HepG2 (cell line): ENCODE data around the gene ANKRD11. TPM values are rescaled to one million over a fixed set of nuclear protein-coding genes. Genes with fewer than 3 reads are reported as not detected.

Experiments used
- HNRNPK ChIP-seq: fragments of 200-400 bp; formaldehyde crosslinking; IDR thresholded peaks from 2 replicates; pipeline ENCODE4 v1.6.1; 2018; ENCODE audit warnings: low read length, low read depth, moderate library complexity, mild to moderate bottlenecking; ENCODE audit not compliant: poor library complexity, severe bottlenecking
- MAFF ChIP-seq: IDR thresholded peaks from 2 replicates; pipeline ENCODE4 v1.6.1; 2011; ENCODE audit warnings: low read depth, low read length, improper control_type of control experiment
- NFE2 ChIP-seq: sonication (generic); formaldehyde crosslinking; IDR thresholded peaks from 2 replicates; pipeline ENCODE4 v1.4.0; 2020; ENCODE audit warnings: missing genetic modification reagents
- SCMH1 ChIP-seq: sonication (generic); formaldehyde crosslinking; IDR thresholded peaks from 2 replicates; pipeline ENCODE4 v1.9.0; 2021; ENCODE audit warnings: missing genetic modification reagents, mild to moderate bottlenecking, borderline replicate concordance
- TMF1 ChIP-seq: sonication (generic); formaldehyde crosslinking; IDR thresholded peaks from 2 replicates; pipeline ENCODE4 v1.8.1; 2022; ENCODE audit warnings: low read depth, missing genetic modification reagents
- ZFAT ChIP-seq: sonication (generic); formaldehyde crosslinking; conservative IDR thresholded peaks from 2 replicates; pipeline ENCODE4 v1.8.1; 2023; ENCODE audit warnings: missing genetic modification reagents, inconsistent platforms
- ZNF354B ChIP-seq: sonication (generic); formaldehyde crosslinking; IDR thresholded peaks from 2 replicates; pipeline ENCODE4 v1.8.0; 2022; ENCODE audit warnings: mild to moderate bottlenecking, missing genetic modification reagents
- ZNF501 ChIP-seq: sonication (generic); formaldehyde crosslinking; IDR thresholded peaks from 2 replicates; pipeline ENCODE4 v1.5.1; 2020; ENCODE audit warnings: mild to moderate bottlenecking, moderate library complexity, missing genetic modification reagents
- ZNF619 ChIP-seq: sonication (generic); formaldehyde crosslinking; IDR thresholded peaks from 2 replicates; pipeline ENCODE4 v1.4.0; 2020; ENCODE audit warnings: mild to moderate bottlenecking, missing genetic modification reagents
- ZNF790 ChIP-seq: sonication (generic); formaldehyde crosslinking; IDR thresholded peaks from 2 replicates; pipeline ENCODE4 v1.8.0; 2022; ENCODE audit warnings: missing genetic modification reagents, mild to moderate bottlenecking, borderline replicate concordance
- polyA plus RNA-seq, 8 experiments: library from polyadenylated mRNA; depleted of rRNA in 3 of 8; stranded (reverse) in 7 of 8; unstranded in 1 of 8; fragments of >200 nt; fragmentation: Illumina TruSeq in 4 of 8; extraction: Trizol in 4 of 8; gene quantifications; 2 replicates each; pipeline versions ENCODE4 v1.2.1 to v1.2.3, GENCODE V29; 2011 to 2016; ENCODE audit warnings: low read depth in 4 of 8, missing spikeins in 1 of 8, mixed read lengths in 1 of 8; ENCODE audit not compliant: insufficient read depth in 1 of 8
- total RNA-seq, 5 experiments: library from RNA; depleted of rRNA; stranded (reverse); fragments of >200 nt; fragmentation: Illumina TruSeq; extraction: Trizol; gene quantifications; 2 replicates each; pipeline ENCODE4 v1.2.3, GENCODE V29; 2016; ENCODE audit warnings: low read depth in 1 of 5
- TF ChIP-seq, protein P1 (sequence below): sonication (generic); formaldehyde crosslinking; IDR thresholded peaks from 2 replicates; pipeline ENCODE4 v1.5.1; 2020; ENCODE audit warnings: mild to moderate bottlenecking, missing genetic modification reagents, moderate library complexity
- TF ChIP-seq, protein P2 (sequence below): sonication (generic); formaldehyde crosslinking; IDR thresholded peaks from 2 replicates; pipeline ENCODE4 v1.8.0; 2022; ENCODE audit warnings: mild to moderate bottlenecking, missing genetic modification reagents, moderate library complexity
- TF ChIP-seq, protein P3 (sequence below): sonication (generic); formaldehyde crosslinking; IDR thresholded peaks from 2 replicates; pipeline ENCODE4 v1.4.0; 2020; ENCODE audit warnings: missing genetic modification reagents
- TF ChIP-seq, protein P4 (sequence below): sonication (generic); formaldehyde crosslinking; IDR thresholded peaks from 2 replicates; pipeline ENCODE4 v1.4.0; 2020; ENCODE audit warnings: mild to moderate bottlenecking, missing genetic modification reagents
- TF ChIP-seq, protein P5 (sequence below): sonication (generic); formaldehyde crosslinking; IDR thresholded peaks from 2 replicates; pipeline ENCODE4 v1.5.1; 2020; ENCODE audit warnings: mild to moderate bottlenecking, missing genetic modification reagents
- TF ChIP-seq, protein P6 (sequence below): sonication (generic); IDR thresholded peaks from 2 replicates; pipeline ENCODE4 v1.6.1; 2016; ENCODE audit warnings: low read depth, borderline replicate concordance

ANKRD11 gene
- total and polyA plus RNA-seq, 2 of the 13 experiments (the other 11 are each of a cell fraction or from before 2014, with no cell fraction given) = 21.4 to 38.4 TPM

DNA sequence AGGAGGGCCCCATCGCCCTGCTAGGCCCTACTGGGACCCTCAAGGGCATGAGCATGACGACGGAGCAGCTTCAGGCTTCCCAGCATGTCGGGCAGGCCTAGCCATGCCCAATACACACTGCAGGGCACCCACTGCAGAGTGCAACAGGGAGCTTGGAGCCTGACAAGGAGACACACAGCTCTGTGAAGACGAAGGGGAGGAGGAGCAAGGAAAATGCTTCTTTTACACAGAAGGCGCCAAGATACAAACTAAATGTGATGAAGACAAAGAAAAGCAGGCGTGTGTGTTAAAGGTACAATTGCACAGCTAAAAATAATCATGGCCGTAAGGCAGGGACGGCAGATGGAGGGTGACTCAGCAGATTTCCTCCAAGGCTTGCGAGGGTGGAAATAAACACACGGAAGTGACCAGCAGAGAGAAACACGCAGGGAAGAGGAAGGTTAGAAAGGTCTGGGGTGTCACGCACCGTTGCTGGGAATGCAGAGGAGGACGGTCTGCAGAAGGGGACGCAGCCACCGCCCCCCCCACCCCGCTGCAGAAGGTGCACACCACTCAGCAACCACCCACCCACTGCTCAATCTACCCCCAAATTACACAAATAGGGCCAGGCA is 164.4 kb downstream of the ANKRD11 start (continued):
- TF ChIP-seq, protein P1, sequence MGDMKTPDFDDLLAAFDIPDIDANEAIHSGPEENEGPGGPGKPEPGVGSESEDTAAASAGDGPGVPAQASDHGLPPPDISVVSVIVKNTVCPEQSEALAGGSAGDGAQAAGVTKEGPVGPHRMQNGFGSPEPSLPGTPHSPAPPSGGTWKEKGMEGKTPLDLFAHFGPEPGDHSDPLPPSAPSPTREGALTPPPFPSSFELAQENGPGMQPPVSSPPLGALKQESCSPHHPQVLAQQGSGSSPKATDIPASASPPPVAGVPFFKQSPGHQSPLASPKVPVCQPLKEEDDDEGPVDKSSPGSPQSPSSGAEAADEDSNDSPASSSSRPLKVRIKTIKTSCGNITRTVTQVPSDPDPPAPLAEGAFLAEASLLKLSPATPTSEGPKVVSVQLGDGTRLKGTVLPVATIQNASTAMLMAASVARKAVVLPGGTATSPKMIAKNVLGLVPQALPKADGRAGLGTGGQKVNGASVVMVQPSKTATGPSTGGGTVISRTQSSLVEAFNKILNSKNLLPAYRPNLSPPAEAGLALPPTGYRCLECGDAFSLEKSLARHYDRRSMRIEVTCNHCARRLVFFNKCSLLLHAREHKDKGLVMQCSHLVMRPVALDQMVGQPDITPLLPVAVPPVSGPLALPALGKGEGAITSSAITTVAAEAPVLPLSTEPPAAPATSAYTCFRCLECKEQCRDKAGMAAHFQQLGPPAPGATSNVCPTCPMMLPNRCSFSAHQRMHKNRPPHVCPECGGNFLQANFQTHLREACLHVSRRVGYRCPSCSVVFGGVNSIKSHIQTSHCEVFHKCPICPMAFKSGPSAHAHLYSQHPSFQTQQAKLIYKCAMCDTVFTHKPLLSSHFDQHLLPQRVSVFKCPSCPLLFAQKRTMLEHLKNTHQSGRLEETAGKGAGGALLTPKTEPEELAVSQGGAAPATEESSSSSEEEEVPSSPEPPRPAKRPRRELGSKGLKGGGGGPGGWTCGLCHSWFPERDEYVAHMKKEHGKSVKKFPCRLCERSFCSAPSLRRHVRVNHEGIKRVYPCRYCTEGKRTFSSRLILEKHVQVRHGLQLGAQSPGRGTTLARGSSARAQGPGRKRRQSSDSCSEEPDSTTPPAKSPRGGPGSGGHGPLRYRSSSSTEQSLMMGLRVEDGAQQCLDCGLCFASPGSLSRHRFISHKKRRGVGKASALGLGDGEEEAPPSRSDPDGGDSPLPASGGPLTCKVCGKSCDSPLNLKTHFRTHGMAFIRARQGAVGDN (CRISPR knock-in tag) = 0 out of 2 replicates have a peak, but pooled peaks have one; percentile 2
- TF ChIP-seq ZNF354B (CRISPR knock-in tag) (no peak), HNRNPK (no peak), ZNF501 (CRISPR knock-in tag) (peak; percentile 21; the same call in 1 of the 2 replicates), MAFF (peak; percentile 73), ZFAT (CRISPR knock-in tag) (no peak), NFE2 (CRISPR knock-in tag) (peak; percentile 88), TMF1 (CRISPR knock-in tag) (no peak), ZNF790 (CRISPR knock-in tag) (no peak), SCMH1 (CRISPR knock-in tag) (no peak), ZNF619 (CRISPR knock-in tag) (no peak)
- TF ChIP-seq, protein P2, sequence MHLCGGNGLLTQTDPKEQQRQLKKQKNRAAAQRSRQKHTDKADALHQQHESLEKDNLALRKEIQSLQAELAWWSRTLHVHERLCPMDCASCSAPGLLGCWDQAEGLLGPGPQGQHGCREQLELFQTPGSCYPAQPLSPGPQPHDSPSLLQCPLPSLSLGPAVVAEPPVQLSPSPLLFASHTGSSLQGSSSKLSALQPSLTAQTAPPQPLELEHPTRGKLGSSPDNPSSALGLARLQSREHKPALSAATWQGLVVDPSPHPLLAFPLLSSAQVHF = no peak
- TF ChIP-seq, protein P3, sequence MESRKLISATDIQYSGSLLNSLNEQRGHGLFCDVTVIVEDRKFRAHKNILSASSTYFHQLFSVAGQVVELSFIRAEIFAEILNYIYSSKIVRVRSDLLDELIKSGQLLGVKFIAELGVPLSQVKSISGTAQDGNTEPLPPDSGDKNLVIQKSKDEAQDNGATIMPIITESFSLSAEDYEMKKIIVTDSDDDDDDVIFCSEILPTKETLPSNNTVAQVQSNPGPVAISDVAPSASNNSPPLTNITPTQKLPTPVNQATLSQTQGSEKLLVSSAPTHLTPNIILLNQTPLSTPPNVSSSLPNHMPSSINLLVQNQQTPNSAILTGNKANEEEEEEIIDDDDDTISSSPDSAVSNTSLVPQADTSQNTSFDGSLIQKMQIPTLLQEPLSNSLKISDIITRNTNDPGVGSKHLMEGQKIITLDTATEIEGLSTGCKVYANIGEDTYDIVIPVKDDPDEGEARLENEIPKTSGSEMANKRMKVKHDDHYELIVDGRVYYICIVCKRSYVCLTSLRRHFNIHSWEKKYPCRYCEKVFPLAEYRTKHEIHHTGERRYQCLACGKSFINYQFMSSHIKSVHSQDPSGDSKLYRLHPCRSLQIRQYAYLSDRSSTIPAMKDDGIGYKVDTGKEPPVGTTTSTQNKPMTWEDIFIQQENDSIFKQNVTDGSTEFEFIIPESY (CRISPR knock-in tag) = peak; percentile 44; the same call in 1 of the 2 replicates
- TF ChIP-seq, protein P4, sequence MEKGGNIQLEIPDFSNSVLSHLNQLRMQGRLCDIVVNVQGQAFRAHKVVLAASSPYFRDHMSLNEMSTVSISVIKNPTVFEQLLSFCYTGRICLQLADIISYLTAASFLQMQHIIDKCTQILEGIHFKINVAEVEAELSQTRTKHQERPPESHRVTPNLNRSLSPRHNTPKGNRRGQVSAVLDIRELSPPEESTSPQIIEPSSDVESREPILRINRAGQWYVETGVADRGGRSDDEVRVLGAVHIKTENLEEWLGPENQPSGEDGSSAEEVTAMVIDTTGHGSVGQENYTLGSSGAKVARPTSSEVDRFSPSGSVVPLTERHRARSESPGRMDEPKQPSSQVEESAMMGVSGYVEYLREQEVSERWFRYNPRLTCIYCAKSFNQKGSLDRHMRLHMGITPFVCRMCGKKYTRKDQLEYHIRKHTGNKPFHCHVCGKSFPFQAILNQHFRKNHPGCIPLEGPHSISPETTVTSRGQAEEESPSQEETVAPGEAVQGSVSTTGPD (CRISPR knock-in tag) = no peak
- TF ChIP-seq, protein P5, sequence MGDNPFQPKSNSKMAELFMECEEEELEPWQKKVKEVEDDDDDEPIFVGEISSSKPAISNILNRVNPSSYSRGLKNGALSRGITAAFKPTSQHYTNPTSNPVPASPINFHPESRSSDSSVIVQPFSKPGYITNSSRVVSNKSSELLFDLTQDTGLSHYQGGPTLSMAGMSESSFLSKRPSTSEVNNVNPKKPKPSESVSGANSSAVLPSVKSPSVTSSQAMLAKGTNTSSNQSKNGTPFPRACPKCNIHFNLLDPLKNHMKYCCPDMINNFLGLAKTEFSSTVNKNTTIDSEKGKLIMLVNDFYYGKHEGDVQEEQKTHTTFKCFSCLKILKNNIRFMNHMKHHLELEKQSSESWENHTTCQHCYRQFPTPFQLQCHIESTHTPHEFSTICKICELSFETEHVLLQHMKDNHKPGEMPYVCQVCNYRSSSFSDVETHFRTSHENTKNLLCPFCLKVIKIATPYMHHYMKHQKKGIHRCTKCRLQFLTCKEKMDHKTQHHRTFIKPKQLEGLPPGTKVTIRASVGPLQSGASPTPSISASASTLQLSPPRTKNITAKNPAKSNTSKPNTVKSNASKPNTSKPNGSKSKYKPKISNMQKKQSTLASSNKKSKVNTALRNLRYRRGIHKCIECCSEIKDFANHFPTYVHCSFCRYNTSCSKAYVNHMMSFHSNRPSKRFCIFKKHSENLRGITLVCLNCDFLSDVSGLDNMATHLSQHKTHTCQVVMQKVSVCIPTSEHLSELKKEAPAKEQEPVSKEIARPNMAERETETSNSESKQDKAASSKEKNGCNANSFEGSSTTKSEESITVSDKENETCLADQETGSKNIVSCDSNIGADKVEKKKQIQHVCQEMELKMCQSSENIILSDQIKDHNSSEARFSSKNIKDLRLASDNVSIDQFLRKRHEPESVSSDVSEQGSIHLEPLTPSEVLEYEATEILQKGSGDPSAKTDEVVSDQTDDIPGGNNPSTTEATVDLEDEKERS (CRISPR knock-in tag) = no peak
- TF ChIP-seq, protein P6, sequence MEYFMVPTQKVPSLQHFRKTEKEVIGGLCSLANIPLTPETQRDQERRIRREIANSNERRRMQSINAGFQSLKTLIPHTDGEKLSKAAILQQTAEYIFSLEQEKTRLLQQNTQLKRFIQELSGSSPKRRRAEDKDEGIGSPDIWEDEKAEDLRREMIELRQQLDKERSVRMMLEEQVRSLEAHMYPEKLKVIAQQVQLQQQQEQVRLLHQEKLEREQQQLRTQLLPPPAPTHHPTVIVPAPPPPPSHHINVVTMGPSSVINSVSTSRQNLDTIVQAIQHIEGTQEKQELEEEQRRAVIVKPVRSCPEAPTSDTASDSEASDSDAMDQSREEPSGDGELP = no peak
